RWPE2 (cell line): ENCODE data around the gene KLK2.
"Not testable (repeated sequence)": the region's sequence is repeated elsewhere in the genome, so short reads cannot be mapped to it uniquely, and the experiment has no call there.

Experiments
- ATAC-seq: fragments of 200-7000 bp; cut with Tn5 transposase; 3 replicates; pipeline ENCODE4 v1.9.1; 2021; ENCODE audit warnings: low read depth
- DNase-seq: peaks from one replicate; pipeline ENCODE4 v3.0.0-alpha.2; 2020; ENCODE audit warnings: low spot score
- H3K27ac ChIP-seq: fragments of 450-650 bp; 2 replicates; pipeline ENCODE4 v1.5.1; 2017; ENCODE audit warnings: mild to moderate bottlenecking; ENCODE audit not compliant: poor library complexity, severe bottlenecking
- H3K27me3 ChIP-seq: fragments of 250-450 bp; sonication (Bioruptor Pico); 2 replicates; pipeline ENCODE4 v1.5.1; 2021; ENCODE audit warnings: mild to moderate bottlenecking, moderate library complexity; ENCODE audit not compliant: insufficient read depth, poor library complexity, severe bottlenecking
- H3K36me3 ChIP-seq: fragments of 250-450 bp; sonication (Bioruptor Pico); 2 replicates; pipeline ENCODE4 v1.5.1; 2020; ENCODE audit warnings: low read depth, mild to moderate bottlenecking, moderate library complexity
- H3K4me1 ChIP-seq: fragments of 250-450 bp; sonication (Bioruptor Pico); 2 replicates; pipeline ENCODE4 v1.5.1; 2021; ENCODE audit warnings: mild to moderate bottlenecking, moderate library complexity; ENCODE audit not compliant: insufficient read depth, poor library complexity, severe bottlenecking
- H3K4me3 ChIP-seq: fragments of 250-450 bp; sonication (Bioruptor Pico); 2 replicates; pipeline ENCODE4 v1.5.1; 2021; ENCODE audit warnings: mild to moderate bottlenecking, moderate library complexity; ENCODE audit not compliant: severe bottlenecking
- H3K9me3 ChIP-seq: fragments of 250-450 bp; sonication (Bioruptor Pico); 2 replicates; pipeline ENCODE4 v1.5.1; 2021; ENCODE audit warnings: mild to moderate bottlenecking, moderate library complexity; ENCODE audit not compliant: severe bottlenecking
- TF ChIP-seq, protein P1 (sequence below): fragments of 450-650 bp; IDR thresholded peaks from one replicate; pipeline ENCODE4 v1.5.1; 2017; ENCODE audit warnings: mild to moderate bottlenecking, moderate library complexity; ENCODE audit not compliant: poor library complexity, severe bottlenecking

The KLK2 gene

DNA sequence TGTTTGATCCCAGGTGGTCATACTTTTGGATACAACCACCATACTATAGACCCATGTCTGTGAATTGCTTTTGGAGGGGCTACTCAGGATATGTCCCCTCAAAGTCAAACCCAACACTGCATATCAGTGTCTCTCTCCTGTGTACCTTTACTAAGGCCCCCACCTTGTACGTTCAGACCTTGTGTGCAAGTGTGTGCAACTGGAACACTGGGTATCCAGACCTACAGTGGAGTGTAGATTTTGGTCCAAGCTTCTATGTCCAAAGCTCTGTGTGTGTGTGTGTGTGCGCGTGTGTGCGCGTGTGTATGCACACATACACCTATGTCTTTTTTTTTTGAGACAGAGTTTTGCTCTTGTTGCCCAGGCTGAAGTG is 18.0 kb downstream of the KLK2 start:
- TF ChIP-seq, protein P1, sequence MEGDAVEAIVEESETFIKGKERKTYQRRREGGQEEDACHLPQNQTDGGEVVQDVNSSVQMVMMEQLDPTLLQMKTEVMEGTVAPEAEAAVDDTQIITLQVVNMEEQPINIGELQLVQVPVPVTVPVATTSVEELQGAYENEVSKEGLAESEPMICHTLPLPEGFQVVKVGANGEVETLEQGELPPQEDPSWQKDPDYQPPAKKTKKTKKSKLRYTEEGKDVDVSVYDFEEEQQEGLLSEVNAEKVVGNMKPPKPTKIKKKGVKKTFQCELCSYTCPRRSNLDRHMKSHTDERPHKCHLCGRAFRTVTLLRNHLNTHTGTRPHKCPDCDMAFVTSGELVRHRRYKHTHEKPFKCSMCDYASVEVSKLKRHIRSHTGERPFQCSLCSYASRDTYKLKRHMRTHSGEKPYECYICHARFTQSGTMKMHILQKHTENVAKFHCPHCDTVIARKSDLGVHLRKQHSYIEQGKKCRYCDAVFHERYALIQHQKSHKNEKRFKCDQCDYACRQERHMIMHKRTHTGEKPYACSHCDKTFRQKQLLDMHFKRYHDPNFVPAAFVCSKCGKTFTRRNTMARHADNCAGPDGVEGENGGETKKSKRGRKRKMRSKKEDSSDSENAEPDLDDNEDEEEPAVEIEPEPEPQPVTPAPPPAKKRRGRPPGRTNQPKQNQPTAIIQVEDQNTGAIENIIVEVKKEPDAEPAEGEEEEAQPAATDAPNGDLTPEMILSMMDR = no peak
- Histone ChIP-seq H3K36me3 (no peaks in the 10 kb centered on the region), H3K27me3 (no peaks in the 10 kb centered on the region), H3K9me3 (peaks cover 6% of the 10 kb centered on the region), H3K4me3 (no peak overlapping the region), H3K4me1 (no peaks in the 10 kb centered on the region), H3K27ac (no peak overlapping the region)
- ATAC-seq (no peak), DNase-seq (no peak)

DNA sequence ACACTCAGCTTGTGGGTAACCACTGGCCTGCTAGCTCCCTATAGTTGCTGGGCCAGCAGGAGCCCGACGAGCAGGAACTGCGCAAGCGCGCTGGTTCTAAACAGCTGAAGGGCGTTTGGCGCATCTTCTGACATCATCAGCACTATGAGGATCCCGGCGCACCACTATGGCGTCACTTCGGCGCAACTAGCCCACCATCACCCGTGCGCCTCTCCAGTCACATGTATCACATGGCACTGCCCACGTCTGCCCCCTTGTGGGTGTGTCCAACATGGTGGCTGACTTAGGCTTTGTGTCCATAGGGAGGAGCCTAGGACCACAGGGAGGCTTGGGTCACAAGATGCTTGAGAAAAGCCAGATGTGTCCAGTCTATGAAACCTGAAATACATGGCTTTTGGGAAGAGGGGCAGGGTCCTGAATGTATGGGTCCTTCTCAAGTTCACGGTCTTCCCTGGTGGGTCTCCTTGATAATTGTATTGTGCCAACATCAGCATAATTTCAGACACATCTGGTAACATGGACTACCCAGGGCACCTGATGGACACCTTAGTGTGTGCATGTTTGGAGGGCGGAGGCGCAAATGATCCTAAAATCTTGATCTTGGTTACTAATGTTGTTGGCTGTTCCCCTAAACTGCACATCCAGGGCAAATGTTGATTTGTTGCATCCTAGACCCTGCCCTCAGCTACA is 20.0 kb downstream of the KLK2 start:
- DNase-seq = no peak
- TF ChIP-seq, protein P1 = no peak
- no peaks in the 10 kb centered on the region for H3K4me1 ChIP-seq
- no peaks in the 10 kb centered on the region for H3K36me3 ChIP-seq
- peaks cover 6% of the 10 kb centered on the region for H3K9me3 ChIP-seq
- ATAC-seq = no peak
- no peaks in the 10 kb centered on the region for H3K27me3 ChIP-seq
- H3K27ac ChIP-seq = no peak overlapping the region
- H3K4me3 ChIP-seq = no peak overlapping the region

DNA sequence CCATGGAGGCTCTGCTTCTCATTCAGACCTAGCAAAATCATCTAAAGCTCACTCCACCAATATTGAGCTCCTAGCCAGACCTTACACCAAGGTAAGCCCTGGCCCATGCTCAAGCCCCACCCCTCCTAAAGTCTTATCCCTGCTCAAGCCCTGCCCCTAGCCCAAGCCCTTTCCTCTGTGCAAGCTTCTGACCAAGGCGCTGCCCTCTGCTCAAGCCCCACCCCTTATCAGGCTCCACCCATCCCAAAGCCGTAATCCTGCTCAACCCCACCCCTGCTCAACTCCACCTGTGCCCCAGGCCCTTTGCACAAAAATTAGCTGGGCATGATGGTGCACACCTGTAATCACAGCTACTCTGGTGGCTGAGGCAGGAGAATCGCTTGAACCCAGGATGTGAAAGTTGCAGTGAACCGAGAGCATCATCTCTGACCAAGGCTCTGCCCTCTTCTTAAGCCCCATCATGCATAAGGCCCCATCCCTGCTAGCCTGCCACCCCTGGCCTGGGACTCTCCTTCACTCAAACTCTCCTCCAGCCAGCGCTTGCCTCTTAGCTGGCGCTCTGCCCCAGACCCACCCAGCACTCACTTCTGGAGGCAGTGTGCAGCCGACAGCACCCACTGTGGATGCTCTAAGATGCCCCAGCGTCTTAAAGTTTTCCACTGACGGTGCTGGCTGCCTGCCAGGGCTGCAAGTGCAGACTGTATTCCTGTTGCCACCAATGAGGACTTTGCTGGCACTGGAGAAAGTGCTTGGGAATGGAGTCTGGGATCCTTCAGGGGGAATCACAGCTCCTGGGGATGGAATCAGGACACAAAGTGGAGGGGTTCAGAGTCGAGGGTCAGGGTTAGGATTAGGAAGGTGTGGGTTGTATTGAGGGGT is 21.5 kb downstream of the KLK2 start:
- H3K27ac ChIP-seq = no peak overlapping the region
- no peaks in the 10 kb centered on the region for H3K4me1 ChIP-seq
- H3K9me3 ChIP-seq = no peaks in the 10 kb centered on the region
- TF ChIP-seq, protein P1 = no peak
- no peaks in the 10 kb centered on the region for H3K27me3 ChIP-seq
- no peaks in the 10 kb centered on the region for H3K36me3 ChIP-seq
- DNase-seq (no peak), ATAC-seq (no peak)
- no peak overlapping the region for H3K4me3 ChIP-seq

DNA sequence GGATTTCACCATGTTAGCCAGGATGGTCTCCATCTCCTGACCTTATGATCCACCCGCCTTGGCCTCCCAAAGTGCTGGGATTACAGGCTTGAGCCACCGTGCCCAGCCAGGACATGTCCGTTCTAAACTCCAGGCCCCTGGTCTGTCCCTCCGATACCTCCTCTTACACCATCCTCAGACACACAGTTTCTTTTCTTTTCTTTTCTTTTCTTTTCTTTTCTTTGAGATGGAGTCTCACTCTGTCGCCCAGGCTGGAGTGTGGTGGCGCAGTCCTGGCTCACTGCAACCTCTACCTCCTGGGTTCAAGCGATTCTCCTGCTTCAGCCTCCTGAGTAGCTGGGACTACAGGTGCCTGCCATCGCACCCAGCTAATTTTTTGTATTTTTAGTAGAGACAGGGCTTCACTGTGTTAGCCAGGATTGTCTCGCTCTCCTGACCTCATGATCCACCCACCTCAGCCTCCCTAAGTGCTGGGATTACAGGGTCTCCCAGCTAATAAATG is 22.9 kb downstream of the KLK2 start:
- H3K27me3 ChIP-seq, H3K9me3 ChIP-seq, H3K36me3 ChIP-seq, ATAC-seq, H3K4me1 ChIP-seq, H3K27ac ChIP-seq, H3K4me3 ChIP-seq, DNase-seq: not testable (repeated sequence)

DNA sequence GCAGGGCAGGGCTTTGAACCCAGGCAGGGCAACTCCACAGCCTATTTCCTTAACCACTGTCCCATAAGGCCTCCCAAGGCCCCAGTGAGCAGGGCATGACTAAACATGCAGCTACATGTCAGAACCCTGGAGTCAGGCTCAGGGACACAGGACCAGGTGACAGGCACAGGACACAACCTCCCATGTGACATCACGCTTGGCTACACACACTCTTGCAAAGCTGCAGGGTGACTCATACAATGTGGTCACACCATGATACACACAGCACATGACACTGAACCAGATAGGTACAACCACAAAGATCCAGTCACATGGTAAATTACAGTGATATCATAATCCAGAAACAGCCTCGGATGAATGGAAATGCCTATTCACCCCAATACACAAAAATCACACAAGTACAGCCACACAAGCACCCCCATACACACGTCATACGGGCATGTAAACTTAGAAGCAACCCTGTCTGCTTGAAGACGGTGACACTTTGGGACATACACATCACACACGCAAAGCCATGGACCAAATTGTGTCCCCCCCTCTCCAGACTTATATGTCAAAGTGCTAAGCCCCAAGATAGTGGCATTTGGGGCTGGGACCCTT is 23.5 kb downstream of the KLK2 start:
- TF ChIP-seq, protein P1 = no peak
- ATAC-seq (peak; percentile 42; the same call in 1 of the 3 replicates), DNase-seq (no peak)
- Histone ChIP-seq H3K36me3 (no peaks in the 10 kb centered on the region), H3K4me3 (no peak overlapping the region), H3K27ac (no peak overlapping the region), H3K27me3 (no peaks in the 10 kb centered on the region), H3K4me1 (no peaks in the 10 kb centered on the region), H3K9me3 (no peaks in the 10 kb centered on the region)
